GM12873 (cell line): ENCODE measurements around the gene ARHGAP15.
A peak's percentile ranks its signal among the peaks of the same experiment; 100 is the strongest.

Source experiments
- CTCF ChIP-seq: IDR thresholded peaks from 2 replicates; pipeline ENCODE4 v1.5.1; 2012; ENCODE audit warnings: low read depth, mild to moderate bottlenecking, moderate library complexity, low read length, control low read depth; ENCODE audit not compliant: insufficient read depth; ENCODE audit errors: missing control alignments

The ARHGAP15 gene

GRCh38 chr2:143264851-143265250 is 135.6 kb downstream of the ARHGAP15 start:
- no peak for TF ChIP-seq CTCF

GRCh38 chr2:143279672-143280071 is 150.5 kb downstream of the ARHGAP15 start:
- no peak for TF ChIP-seq CTCF

GRCh38 chr2:143280097-143280757 is 151.0 kb downstream of the ARHGAP15 start:
- TF ChIP-seq CTCF = no peak

- peak; percentile 54 for TF ChIP-seq CTCF
Observed at GRCh38 chr2:143282684-143283083, 153.5 kb downstream of the ARHGAP15 start.

GRCh38 chr2:143284087-143284675 is 155.0 kb downstream of the ARHGAP15 start:
- TF ChIP-seq CTCF = peak; percentile 79

GRCh38 chr2:143289025-143289424 is 159.8 kb downstream of the ARHGAP15 start:
- no peak for TF ChIP-seq CTCF

- no peak for TF ChIP-seq CTCF
Observed at GRCh38 chr2:143290221-143290620, 161.0 kb downstream of the ARHGAP15 start.
